Testis (tissue), 2 donors: ENCODE measurements around the gene PDGFD.

Source experiments
- POLR2A ChIP-seq: fragments of 450-650 bp; IDR thresholded peaks from one replicate; pipeline ENCODE4 v1.6.1; 2017; ENCODE audit warnings: antibody characterized with exemption, mild to moderate bottlenecking, moderate library complexity
- TF ChIP-seq, protein P1 (sequence below), 3 experiments: fragments of 450-650 bp in 2 of 3; fragments of 200-600 bp in 1 of 3; sonication (generic) in 1 of 3; IDR thresholded peaks; one replicate each; pipeline ENCODE4 v1.5.1; 2016 to 2019; ENCODE audit warnings: antibody characterized with exemption in 3 of 3, mild to moderate bottlenecking in 2 of 3, moderate library complexity in 1 of 3

DNA sequence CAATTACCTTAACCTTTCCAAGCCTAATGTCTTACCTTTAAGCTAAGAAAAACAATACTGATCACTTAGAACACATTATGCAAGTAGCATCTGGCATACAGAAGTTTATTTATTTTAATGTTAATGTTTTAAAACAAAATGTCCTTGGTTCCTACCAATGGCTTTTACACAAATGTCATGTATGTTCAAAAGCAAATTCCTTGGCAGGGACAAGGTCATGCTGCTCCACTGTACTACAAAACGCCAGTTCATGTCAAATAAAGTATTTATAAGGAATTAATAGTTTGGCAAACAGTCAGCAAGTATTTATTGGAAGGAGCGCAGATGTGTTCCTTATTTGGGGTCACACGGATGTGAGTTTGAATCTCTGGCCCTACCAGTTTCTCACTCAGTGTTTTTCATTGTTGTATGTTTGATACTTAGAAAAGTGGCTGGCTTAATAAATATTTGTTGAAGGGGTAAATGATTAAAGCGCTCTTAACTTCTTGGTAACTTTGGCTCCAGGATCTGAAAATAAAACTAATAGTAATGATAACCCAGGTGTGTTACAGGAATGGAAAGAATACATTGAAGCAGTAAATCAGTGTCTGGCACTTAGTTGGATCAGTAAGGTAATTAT, 108.9 kb downstream of the PDGFD start:
- TF ChIP-seq, protein P1, sequence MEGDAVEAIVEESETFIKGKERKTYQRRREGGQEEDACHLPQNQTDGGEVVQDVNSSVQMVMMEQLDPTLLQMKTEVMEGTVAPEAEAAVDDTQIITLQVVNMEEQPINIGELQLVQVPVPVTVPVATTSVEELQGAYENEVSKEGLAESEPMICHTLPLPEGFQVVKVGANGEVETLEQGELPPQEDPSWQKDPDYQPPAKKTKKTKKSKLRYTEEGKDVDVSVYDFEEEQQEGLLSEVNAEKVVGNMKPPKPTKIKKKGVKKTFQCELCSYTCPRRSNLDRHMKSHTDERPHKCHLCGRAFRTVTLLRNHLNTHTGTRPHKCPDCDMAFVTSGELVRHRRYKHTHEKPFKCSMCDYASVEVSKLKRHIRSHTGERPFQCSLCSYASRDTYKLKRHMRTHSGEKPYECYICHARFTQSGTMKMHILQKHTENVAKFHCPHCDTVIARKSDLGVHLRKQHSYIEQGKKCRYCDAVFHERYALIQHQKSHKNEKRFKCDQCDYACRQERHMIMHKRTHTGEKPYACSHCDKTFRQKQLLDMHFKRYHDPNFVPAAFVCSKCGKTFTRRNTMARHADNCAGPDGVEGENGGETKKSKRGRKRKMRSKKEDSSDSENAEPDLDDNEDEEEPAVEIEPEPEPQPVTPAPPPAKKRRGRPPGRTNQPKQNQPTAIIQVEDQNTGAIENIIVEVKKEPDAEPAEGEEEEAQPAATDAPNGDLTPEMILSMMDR (IDR thresholded peaks at IDR 0.05): no peak
- no peak for TF ChIP-seq POLR2A
